Activated CD8-positive, alpha-beta memory T cell treated with anti-CD3 and anti-CD28 coated beads for 1 hour (primary cell): ENCODE results near the gene GAL3ST2.
"Not testable (repeated sequence)": the region's sequence is repeated elsewhere in the genome, so short reads cannot be mapped to it uniquely, and the experiment has no call there.

ENCODE experiments used
- DNase-seq, 2 donors: peaks; one replicate each; pipeline ENCODE4 v3.0.0-alpha.2; 2020; ENCODE audit warnings: low read depth in 1 of 2; ENCODE audit errors: extremely low read depth in 1 of 2

Gene GAL3ST2

GRCh38 chr2:241806217-241806616 is 29.6 kb downstream of the GAL3ST2 start:
- DNase-seq, result not testable (repeated sequence)

GRCh38 chr2:241808051-241808720 is 31.6 kb downstream of the GAL3ST2 start:
- DNase-seq, result no peak

- DNase-seq, result no peak
These were observed 32.2 kb downstream of the GAL3ST2 start, which contains the start of gene NEU4 for GRCh38 chr2:241808721-241809382. Gene NEU4, plus strand, starts transcription at chr2:241809193. Its CDS starts 5,292 bp downstream, at chr2:241814485.

GRCh38 chr2:241809383-241810306 is 33.0 kb downstream of the GAL3ST2 start:
- no peak for DNase-seq

- no peak for DNase-seq
These were observed 33.9 kb downstream of the GAL3ST2 start for GRCh38 chr2:241810307-241811200.

GRCh38 chr2:241811201-241811951 is 34.8 kb downstream of the GAL3ST2 start:
- no peak for DNase-seq

- no peak for DNase-seq
These were observed 35.5 kb downstream of the GAL3ST2 start for GRCh38 chr2:241811952-241812729.

- no peak for DNase-seq
These were observed 36.4 kb downstream of the GAL3ST2 start for GRCh38 chr2:241812730-241813643.

GRCh38 chr2:241813644-241814392 is 37.2 kb downstream of the GAL3ST2 start:
- no peak for DNase-seq

GRCh38 chr2:241814393-241814642 is 37.7 kb downstream of the GAL3ST2 start:
- no peak for DNase-seq

GRCh38 chr2:241814643-241815476 is 38.2 kb downstream of the GAL3ST2 start:
- DNase-seq, result no peak

- DNase-seq, result no peak
These were observed 39.1 kb downstream of the GAL3ST2 start for GRCh38 chr2:241815477-241816430.

GRCh38 chr2:241816431-241817121 is 40.0 kb downstream of the GAL3ST2 start:
- no peak for DNase-seq

GRCh38 chr2:241817126-241817820 is 40.7 kb downstream of the GAL3ST2 start:
- no peak for DNase-seq
